CD4-positive, alpha-beta T cell (primary cell): Measurements from ENCODE around the gene TAF6. TPM values are rescaled to one million over a fixed set of nuclear protein-coding genes. Genes with fewer than 3 reads are reported as not detected.

Source experiments
- ATAC-seq: fragments of 200-7000 bp; cut with Tn5 transposase; one replicate; pipeline ENCODE4 v1.10.0; 2022; ENCODE audit warnings: mild to moderate bottlenecking; ENCODE audit not compliant: poor library complexity
- CTCF ChIA-PET: fragments of 350-600 bp; sonication (Branson Sonifier 250); formaldehyde crosslinking; loops from one replicate; lab custom pipeline; 2021; ENCODE audit warnings: antibody characterized with exemption, inconsistent platforms; lab: Charles Lee
- POLR2A ChIA-PET: fragments of 350-600 bp; sonication (Branson Sonifier 250); formaldehyde crosslinking; loops from one replicate; lab custom pipeline; 2021; ENCODE audit warnings: antibody characterized with exemption, inconsistent platforms; lab: Charles Lee
- DNase-seq, 14 experiments: peaks; one replicate each; pipeline ENCODE4 v3.0.0-alpha.2; 2013 to 2020; ENCODE audit warnings: mixed read lengths in 2 of 14
- H3K27ac ChIP-seq, 2 donors: one replicate each; pipeline versions ENCODE4 v1.5.1 to v1.7.0; 2013; ENCODE audit warnings: low read length in 2 of 2, low read depth in 1 of 2, mild to moderate bottlenecking in 1 of 2
- H3K27me3 ChIP-seq, 2 experiments: 1 replicate in 1 of 2; 2 replicates in 1 of 2; pipeline versions ENCODE4 v1.6.1 to v1.7.0; 2013; ENCODE audit warnings: low read length in 2 of 2, control low read depth in 1 of 2, mild to moderate bottlenecking in 1 of 2, moderate library complexity in 1 of 2; ENCODE audit not compliant: insufficient read depth in 2 of 2, control insufficient read depth in 1 of 2
- H3K36me3 ChIP-seq: one replicate; pipeline ENCODE4 v1.6.1; 2013; ENCODE audit warnings: low read length, control low read depth; ENCODE audit not compliant: insufficient read depth
- H3K4me1 ChIP-seq: one replicate; pipeline ENCODE4 v1.6.1; 2013; ENCODE audit warnings: low read length, control low read depth; ENCODE audit not compliant: insufficient read depth
- H3K4me3 ChIP-seq: one replicate; pipeline ENCODE4 v1.5.1; 2013; ENCODE audit warnings: mild to moderate bottlenecking, low read length, moderate library complexity
- H3K9me3 ChIP-seq, 2 experiments: 1 replicate in 1 of 2; 2 replicates in 1 of 2; pipeline versions ENCODE4 v1.6.1 to v1.7.0; 2013; ENCODE audit warnings: low read length in 2 of 2, mild to moderate bottlenecking in 2 of 2, control low read depth in 1 of 2, moderate library complexity in 1 of 2; ENCODE audit not compliant: control insufficient read depth in 1 of 2, insufficient read depth in 1 of 2
- H3K27ac Mint-ChIP-seq: one replicate; pipeline ENCODE4 v1.8.0; 2020; ENCODE audit warnings: mixed read lengths
- H3K27me3 Mint-ChIP-seq: one replicate; pipeline ENCODE4 v1.8.0; 2021; ENCODE audit warnings: mixed read lengths
- H3K36me3 Mint-ChIP-seq: one replicate; pipeline ENCODE4 v1.8.0; 2021; ENCODE audit warnings: low read depth, mixed read lengths
- H3K4me1 Mint-ChIP-seq: one replicate; pipeline ENCODE4 v1.8.0; 2021; ENCODE audit warnings: low read depth, mixed read lengths
- H3K4me3 Mint-ChIP-seq: one replicate; pipeline ENCODE4 v1.8.0; 2020; ENCODE audit warnings: mild to moderate bottlenecking, mixed read lengths
- H3K9me3 Mint-ChIP-seq: one replicate; pipeline ENCODE4 v1.8.0; 2020; ENCODE audit warnings: mixed read lengths
- intact Hi-C, 2 experiments: fragments of 100-400 bp; cut with DNase I in 1 of 2; cut with micrococcal nuclease in 1 of 2; formaldehyde crosslinking; loops; one replicate each; pipeline versions ENCODE4 v1.15.1 to v1.9.0; 2023 to 2025; cut with DNase I, micrococcal nuclease
- total RNA-seq, 174 experiments: library from RNA in 2 of 174; stranded (reverse) in 2 of 174; gene quantifications; one replicate each; pipeline ENCODE4 v1.2.3 and lab custom pipeline; 2021 to 2026
- TF ChIP-seq, protein P1 (sequence below): fragments of 200-600 bp; IDR thresholded peaks from one replicate; pipeline ENCODE4 v1.8.0; 2022; ENCODE audit warnings: antibody characterized with exemption, mild to moderate bottlenecking

TAF6 gene
- total RNA-seq, 2 experiments from 2014 or later = 34.8 to 37.4 TPM

DNA sequence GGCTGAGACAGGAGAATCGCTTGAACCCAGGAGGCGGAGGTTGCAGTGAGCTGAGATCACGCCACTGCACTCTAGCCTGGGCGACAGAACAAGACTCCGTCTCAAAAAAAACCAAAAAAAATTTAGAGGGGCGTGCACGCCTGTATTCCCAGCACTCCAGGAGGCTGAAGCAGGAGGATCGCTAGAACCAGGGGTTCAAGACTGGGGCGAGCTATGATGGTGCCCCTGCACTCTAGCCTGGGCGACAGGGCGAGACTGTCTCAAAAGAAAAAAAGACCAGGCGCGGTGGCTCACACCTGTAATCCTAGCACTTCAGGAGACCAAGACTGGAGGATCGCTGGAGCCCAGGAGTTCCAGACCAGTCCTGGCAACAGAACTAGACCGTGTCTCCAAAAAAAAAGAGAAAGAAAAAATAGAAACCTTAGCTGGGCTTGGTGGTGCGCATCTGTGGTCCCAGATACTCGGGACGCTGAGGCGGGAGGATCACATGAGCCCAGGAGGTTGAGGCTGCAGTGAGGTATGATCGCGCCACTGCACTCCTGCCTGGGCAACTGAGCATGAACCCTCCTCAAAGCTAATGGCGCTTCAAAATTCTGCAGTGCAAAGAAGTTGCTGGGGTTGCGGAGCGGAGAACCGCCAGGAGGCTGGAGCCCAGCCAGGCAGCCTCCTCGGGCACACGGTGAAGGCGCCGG, 7.2 kb upstream of the TAF6 start:
- Histone ChIP-seq H3K4me3 (peak overlapping the region; percentile 96), H3K4me1 (peaks cover 40% of the 10 kb centered on the region), H3K9me3 (no peaks in the 10 kb centered on the region), H3K27ac (peak overlapping the region; percentile 96 to 99), H3K27me3 (no peaks in the 10 kb centered on the region), H3K36me3 (peaks cover 22% of the 10 kb centered on the region)
- intact Hi-C loops = loop anchor here (2.0 kb wide), 2 partner anchors 26 to 46 kb away; partner anchors contain the start of genes AP4M1 (in 2 of the 2), MCM7 (in 2 of the 2) and ZNF3 (in 1 of the 2)
- no peaks in the 10 kb centered on the region for H3K9me3 Mint-ChIP-seq
- H3K4me1 Mint-ChIP-seq = peaks cover 31% of the 10 kb centered on the region
- peak overlapping the region; percentile 100 for H3K27ac Mint-ChIP-seq
- H3K27me3 Mint-ChIP-seq = no peaks in the 10 kb centered on the region
- TF ChIP-seq, protein P1, sequence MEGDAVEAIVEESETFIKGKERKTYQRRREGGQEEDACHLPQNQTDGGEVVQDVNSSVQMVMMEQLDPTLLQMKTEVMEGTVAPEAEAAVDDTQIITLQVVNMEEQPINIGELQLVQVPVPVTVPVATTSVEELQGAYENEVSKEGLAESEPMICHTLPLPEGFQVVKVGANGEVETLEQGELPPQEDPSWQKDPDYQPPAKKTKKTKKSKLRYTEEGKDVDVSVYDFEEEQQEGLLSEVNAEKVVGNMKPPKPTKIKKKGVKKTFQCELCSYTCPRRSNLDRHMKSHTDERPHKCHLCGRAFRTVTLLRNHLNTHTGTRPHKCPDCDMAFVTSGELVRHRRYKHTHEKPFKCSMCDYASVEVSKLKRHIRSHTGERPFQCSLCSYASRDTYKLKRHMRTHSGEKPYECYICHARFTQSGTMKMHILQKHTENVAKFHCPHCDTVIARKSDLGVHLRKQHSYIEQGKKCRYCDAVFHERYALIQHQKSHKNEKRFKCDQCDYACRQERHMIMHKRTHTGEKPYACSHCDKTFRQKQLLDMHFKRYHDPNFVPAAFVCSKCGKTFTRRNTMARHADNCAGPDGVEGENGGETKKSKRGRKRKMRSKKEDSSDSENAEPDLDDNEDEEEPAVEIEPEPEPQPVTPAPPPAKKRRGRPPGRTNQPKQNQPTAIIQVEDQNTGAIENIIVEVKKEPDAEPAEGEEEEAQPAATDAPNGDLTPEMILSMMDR = no peak
- DNase-seq (peak in 1 of 14 experiments; percentile 38), ATAC-seq (no peak)
- POLR2A ChIA-PET = interaction anchor here (0.6 to 3.3 kb wide), 24 partner anchors 12 to 548 kb away, joined by 3 to 58 read pairs (median 4); partner anchors contain the start of genes AP4M1, COPS6, LAMTOR4 and MCM7
- CTCF ChIA-PET = interaction anchor here (1.1 to 1.3 kb wide), 2 partner anchors 25 to 51 kb away, joined by 3 to 5 read pairs; partner anchors contain the start of genes AP4M1, GPC2, MCM7 and STAG3
- H3K36me3 Mint-ChIP-seq = peaks cover 28% of the 10 kb centered on the region
- H3K4me3 Mint-ChIP-seq = peak overlapping the region; percentile 100

DNA sequence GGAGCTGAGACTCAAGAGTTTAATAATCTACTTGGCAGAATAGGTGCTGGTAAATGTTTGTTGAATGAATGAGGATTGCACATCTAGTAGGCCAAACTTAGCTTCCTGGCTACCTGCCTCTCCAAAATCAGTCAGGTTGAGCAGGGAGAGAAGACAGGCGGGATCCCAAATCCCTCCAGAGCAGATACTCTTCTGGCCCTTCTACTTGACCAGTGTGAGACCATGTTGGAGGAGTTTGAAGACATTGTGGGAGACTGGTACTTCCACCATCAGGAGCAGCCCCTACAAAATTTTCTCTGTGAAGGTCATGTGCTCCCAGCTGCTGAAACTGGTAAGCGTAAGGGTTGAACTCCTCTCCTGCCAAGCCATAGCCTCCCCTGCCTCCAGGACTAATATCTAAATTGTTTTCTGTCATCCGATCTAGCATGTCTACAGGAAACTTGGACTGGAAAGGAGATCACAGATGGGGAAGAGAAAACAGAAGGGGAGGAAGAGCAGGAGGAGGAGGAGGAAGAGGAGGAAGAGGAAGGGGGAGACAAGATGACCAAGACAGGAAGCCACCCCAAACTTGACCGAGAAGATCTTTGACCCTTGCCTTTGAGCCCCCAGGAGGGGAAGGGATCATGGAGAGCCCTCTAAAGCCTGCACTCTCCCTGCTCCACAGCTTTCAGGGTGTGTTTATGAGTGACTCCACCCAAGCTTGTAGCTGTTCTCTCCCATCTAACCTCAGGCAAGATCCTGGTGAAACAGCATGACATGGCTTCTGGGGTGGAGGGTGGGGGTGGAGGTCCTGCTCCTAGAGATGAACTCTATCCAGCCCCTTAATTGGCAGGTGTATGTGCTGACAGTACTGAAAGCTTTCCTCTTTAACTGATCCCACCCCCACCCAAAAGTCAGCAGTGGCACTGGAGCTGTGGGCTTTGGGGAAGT, 5.4 kb upstream of the TAF6 start:
- no peaks in the 10 kb centered on the region for H3K27me3 ChIP-seq
- peaks cover 22% of the 10 kb centered on the region for H3K36me3 ChIP-seq
- CTCF ChIA-PET = no interaction called here
- intact Hi-C loops = no loop called here
- no peaks in the 10 kb centered on the region for H3K9me3 ChIP-seq
- ATAC-seq = no peak
- H3K27ac Mint-ChIP-seq = peak overlapping the region; percentile 100
- H3K4me1 Mint-ChIP-seq = peaks cover 41% of the 10 kb centered on the region
- peaks cover 49% of the 10 kb centered on the region for H3K4me1 ChIP-seq
- TF ChIP-seq, protein P1 = no peak
- no peak for DNase-seq
- no peaks in the 10 kb centered on the region for H3K27me3 Mint-ChIP-seq
- H3K4me3 Mint-ChIP-seq = peak overlapping the region; percentile 100
- H3K36me3 Mint-ChIP-seq = peaks cover 38% of the 10 kb centered on the region
- H3K9me3 Mint-ChIP-seq = no peaks in the 10 kb centered on the region
- H3K4me3 ChIP-seq = no peak overlapping the region
- no peak overlapping the region for H3K27ac ChIP-seq
- POLR2A ChIA-PET = interaction anchor here (0.8 to 3.3 kb wide), 3 partner anchors 23 to 567 kb away, joined by 4 to 58 read pairs (median 8); partner anchors contain the start of genes AP4M1, LAMTOR4 and MCM7

DNA sequence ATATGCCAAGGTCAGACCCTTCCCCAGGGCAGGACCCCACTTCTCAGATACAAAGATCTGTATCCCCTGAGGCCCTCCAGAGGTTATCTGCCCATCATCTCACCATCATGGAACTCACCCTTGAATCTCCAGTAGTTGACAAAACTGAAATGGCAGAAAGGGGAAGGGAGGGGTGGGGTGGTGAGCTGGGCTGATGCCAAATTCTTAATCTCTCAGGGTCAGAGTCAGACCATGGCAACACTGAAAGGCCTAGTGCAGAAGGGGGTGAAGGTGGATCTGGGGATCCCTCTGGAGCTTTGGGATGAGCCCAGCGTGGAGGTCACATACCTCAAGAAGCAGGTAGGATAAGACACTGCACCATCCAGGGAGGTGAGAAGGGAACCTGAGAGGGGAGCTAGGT, 3.4 kb upstream of the TAF6 start:
- ChIA-PET CTCF (no interaction called here), POLR2A (interaction anchor here (0.8 to 2.0 kb wide), 3 partner anchors 8 to 22 kb away, joined by 3 to 7 read pairs (median 4); partner anchors contain the start of gene AP4M1)
- peaks cover 47% of the 10 kb centered on the region for H3K4me1 Mint-ChIP-seq
- H3K27me3 Mint-ChIP-seq = no peaks in the 10 kb centered on the region
- H3K27ac Mint-ChIP-seq = peak overlapping the region; percentile 58
- peaks cover 52% of the 10 kb centered on the region for H3K4me1 ChIP-seq
- DNase-seq (no peak), ATAC-seq (no peak)
- H3K27me3 ChIP-seq = no peaks in the 10 kb centered on the region
- intact Hi-C loops = no loop called here
- TF ChIP-seq, protein P1 = no peak
- no peaks in the 10 kb centered on the region for H3K9me3 Mint-ChIP-seq
- H3K4me3 Mint-ChIP-seq = peak overlapping the region; percentile 46
- no peak overlapping the region for H3K27ac ChIP-seq
- H3K9me3 ChIP-seq = no peaks in the 10 kb centered on the region
- peaks cover 22% of the 10 kb centered on the region for H3K36me3 ChIP-seq
- H3K36me3 Mint-ChIP-seq = peaks cover 49% of the 10 kb centered on the region
- H3K4me3 ChIP-seq = no peak overlapping the region
